K562 (cell line): ENCODE measurements around the gene TOMM6. TPM values are rescaled to one million over a fixed set of nuclear protein-coding genes. Genes with fewer than 3 reads are reported as not detected.

Experiments used
- CHD4 ChIP-seq: fragments of 200-600 bp; sonication (generic); IDR thresholded peaks from 3 replicates; pipeline ENCODE4 v1.6.1; 2012; ENCODE audit warnings: low read depth, mild to moderate bottlenecking, mixed read lengths, low read length, inconsistent platforms; ENCODE audit not compliant: insufficient read depth, insufficient replicate concordance, poor library complexity, severe bottlenecking
- CREM ChIP-seq: IDR thresholded peaks from 2 replicates; pipeline ENCODE4 v1.6.1; 2014; ENCODE audit warnings: antibody characterized with exemption, low read depth
- EGR1 ChIP-seq: fragments of 450-650 bp; conservative IDR thresholded peaks from 2 replicates; pipeline ENCODE4 v1.6.1; 2017; ENCODE audit warnings: mild to moderate bottlenecking
- FOXP1 ChIP-seq: sonication (generic); formaldehyde crosslinking; IDR thresholded peaks from 2 replicates; pipeline ENCODE4 v1.8.0; 2022; ENCODE audit warnings: mild to moderate bottlenecking, missing genetic modification reagents
- HBP1 ChIP-seq: fragments of 450-650 bp; formaldehyde crosslinking; IDR thresholded peaks from 2 replicates; pipeline ENCODE4 v1.4.0; 2022; ENCODE audit warnings: missing genetic modification characterization
- HNRNPK ChIP-seq: fragments of 200-400 bp; formaldehyde crosslinking; IDR thresholded peaks from one replicate; pipeline ENCODE4 v1.6.1; 2018; ENCODE audit warnings: mild to moderate bottlenecking, low read depth, low read length; ENCODE audit not compliant: poor library complexity, severe bottlenecking
- IFI16 ChIP-seq: fragments of 250-450 bp; sonication (Bioruptor Pico); IDR thresholded peaks from 2 replicates; pipeline ENCODE4 v2.1.2; 2022; ENCODE audit warnings: mild to moderate bottlenecking, inconsistent platforms
- JUN ChIP-seq, 2 experiments: sonication (generic) in 1 of 2; formaldehyde crosslinking in 1 of 2; IDR thresholded peaks; 2 replicates each; pipeline versions ENCODE4 v1.6.1 to v1.8.0; 2012 to 2022; ENCODE audit warnings: borderline replicate concordance in 2 of 2, mild to moderate bottlenecking in 2 of 2, improper control_type of control experiment in 1 of 2, low read depth in 1 of 2, low read length in 1 of 2, missing genetic modification reagents in 1 of 2
- KAT7 ChIP-seq: sonication (generic); formaldehyde crosslinking; IDR thresholded peaks from 2 replicates; pipeline ENCODE4 v1.8.0; 2022; ENCODE audit warnings: missing genetic modification reagents, mild to moderate bottlenecking, borderline replicate concordance
- KLF16 ChIP-seq: IDR thresholded peaks from 2 replicates; pipeline ENCODE4 v1.6.1; 2016; ENCODE audit warnings: antibody characterized with exemption
- NFATC3 ChIP-seq: fragments of 450-650 bp; IDR thresholded peaks from 2 replicates; pipeline ENCODE4 v1.6.1; 2017; ENCODE audit warnings: mild to moderate bottlenecking
- NR2C1 ChIP-seq, 2 experiments: fragments of 450-650 bp; IDR thresholded peaks; 2 replicates each; pipeline ENCODE4 v1.6.1; 2017; ENCODE audit warnings: mild to moderate bottlenecking in 2 of 2, antibody characterized with exemption in 1 of 2, inconsistent platforms in 1 of 2, missing compliant biosample characterization in 1 of 2, missing genetic modification characterization in 1 of 2
- POLR3G ChIP-seq: IDR thresholded peaks from 2 replicates; pipeline ENCODE4 v1.6.1; 2011; ENCODE audit not compliant: insufficient read length, insufficient replicate concordance; ENCODE audit errors: extremely low read depth
- RB1 ChIP-seq: fragments of 450-650 bp; IDR thresholded peaks from 2 replicates; pipeline ENCODE4 v1.6.1; 2017; ENCODE audit warnings: low read depth, mild to moderate bottlenecking
- SMARCA5 ChIP-seq: fragments of 450-650 bp; IDR thresholded peaks from 2 replicates; pipeline ENCODE4 v1.6.1; 2016
- TEAD1 ChIP-seq, 2 experiments: fragments of 450-650 bp in 1 of 2; sonication (generic) in 1 of 2; formaldehyde crosslinking; IDR thresholded peaks; 2 replicates each; pipeline versions ENCODE4 v1.4.0 to v1.8.0; 2020 to 2022; ENCODE audit warnings: mild to moderate bottlenecking in 2 of 2, missing genetic modification reagents in 1 of 2
- TEAD4 ChIP-seq, 2 experiments: sonication (generic) in 1 of 2; formaldehyde crosslinking in 1 of 2; IDR thresholded peaks; 2 replicates each; pipeline versions ENCODE4 v1.6.1 to v1.8.0; 2012 to 2022; ENCODE audit warnings: borderline replicate concordance in 1 of 2, inconsistent platforms in 1 of 2, low read length in 1 of 2, mild to moderate bottlenecking in 1 of 2, missing genetic modification reagents in 1 of 2
- ZBTB2 ChIP-seq: fragments of 450-650 bp; IDR thresholded peaks from 2 replicates; pipeline ENCODE4 v1.6.1; 2016; ENCODE audit warnings: antibody characterized with exemption
- ZBTB8A ChIP-seq: fragments of 450-650 bp; IDR thresholded peaks from 2 replicates; pipeline ENCODE4 v1.6.1; 2018; ENCODE audit warnings: mild to moderate bottlenecking, moderate library complexity; ENCODE audit not compliant: partially characterized antibody
- ZEB2 ChIP-seq: fragments of 450-650 bp; IDR thresholded peaks from 2 replicates; pipeline ENCODE4 v1.6.1; 2016
- ZKSCAN1 ChIP-seq: fragments of 150-350 bp; IDR thresholded peaks from 2 replicates; pipeline ENCODE4 v1.6.1; 2016; ENCODE audit warnings: low read depth, low read length
- ZKSCAN3 ChIP-seq: fragments of 250-450 bp; sonication (Bioruptor Pico); IDR thresholded peaks from 2 replicates; pipeline ENCODE4 v1.4.0; 2020
- ZNF133 ChIP-seq: fragments of 250-450 bp; sonication (Bioruptor Pico); IDR thresholded peaks from 2 replicates; pipeline ENCODE4 v1.4.0; 2020; ENCODE audit warnings: mild to moderate bottlenecking
- ZNF431 ChIP-seq: sonication (generic); formaldehyde crosslinking; IDR thresholded peaks from 2 replicates; pipeline ENCODE4 v1.8.0; 2022; ENCODE audit warnings: mild to moderate bottlenecking, missing genetic modification reagents
- ZNF511 ChIP-seq: sonication (generic); formaldehyde crosslinking; IDR thresholded peaks from 2 replicates; pipeline ENCODE4 v1.8.0; 2022; ENCODE audit warnings: mild to moderate bottlenecking, missing genetic modification reagents
- polyA plus RNA-seq, 8 experiments: library from polyadenylated mRNA; depleted of rRNA in 4 of 8; stranded (reverse) in 5 of 8; unstranded in 3 of 8; fragments of >200 nt; fragmentation: Nextera tagmentation in 2 of 8; fragmentation: Illumina TruSeq in 1 of 8; extraction: Ambion mirVana in 2 of 8; extraction: Trizol in 1 of 8; gene quantifications; 2 replicates each; pipeline versions ENCODE4 v1.2.1 to v1.2.3, GENCODE V29; 2011 to 2014; ENCODE audit warnings: inconsistent platforms in 1 of 8, missing spikeins in 1 of 8
- total RNA-seq, 7 experiments: library from RNA; depleted of rRNA in 6 of 7; stranded (reverse); fragments of >200 nt in 6 of 7; fragmentation: Illumina TruSeq in 2 of 7; extraction: Trizol in 2 of 7; gene quantifications; 2 replicates each; pipeline versions ENCODE4 v1.2.1 to v1.2.3, GENCODE V29; 2011 to 2021; ENCODE audit warnings: low replicate concordance in 1 of 7

The TOMM6 gene
- total and polyA plus RNA-seq, 9 of the 15 experiments (the other 6 are each of a cell fraction or from before 2014, with no cell fraction given), result 380 to 2,097 (median 1,065) TPM

GRCh38 chr6:41779788-41780550 is 7.5 kb upstream of the TOMM6 start, which contains the start of gene FRS3 (continued):
- TF ChIP-seq POLR3G (no peak), EGR1 (peak; percentile 95), ZBTB2 (0 out of 2 replicates have a peak, but pooled peaks have one; percentile 52), ZEB2 (peak; percentile 45; the same call in 1 of the 2 replicates), RB1 (peak; percentile 99), KAT7 (CRISPR knock-in tag) (peak; percentile 72; the same call in 1 of the 2 replicates), ZBTB8A (no peak), ZNF511 (CRISPR knock-in tag) (peak; percentile 75; the same call in 1 of the 2 replicates), FOXP1 (CRISPR knock-in tag) (peak; percentile 98), HNRNPK (peak; percentile 82), ZNF133 (no peak), ZKSCAN3 (CRISPR knock-in tag) (no peak), CHD4 (peak; percentile 2), JUN (IDR thresholded peaks at IDR 0.05; ENCODE audit: borderline replicate concordance, low read depth, low read length) (peak; percentile 71; the same call in 1 of the 2 replicates), JUN (CRISPR knock-in tag; IDR thresholded peaks at IDR 0.05; ENCODE audit: borderline replicate concordance) (peak; percentile 77), ZKSCAN1 (peak; percentile 12; the same call in 1 of the 2 replicates), IFI16 (CRISPR knock-in tag) (no peak), NR2C1 (IDR thresholded peaks at IDR 0.05) (peak; percentile 96), NR2C1 (tag; IDR thresholded peaks at IDR 0.05) (peak; percentile 98), KLF16 (0 out of 2 replicates have a peak, but pooled peaks have one; percentile 12), NFATC3 (no peak), TEAD4 (IDR thresholded peaks at IDR 0.05; ENCODE audit: low read length) (peak; percentile 48; the same call in 1 of the 2 replicates), TEAD4 (CRISPR knock-in tag; IDR thresholded peaks at IDR 0.05; ENCODE audit: borderline replicate concordance) (no peak), HBP1 (CRISPR knock-in tag) (peak; percentile 68; the same call in 1 of the 2 replicates), TEAD1 (CRISPR knock-in tag; IDR thresholded peaks at IDR 0.05) (peak; percentile 1 to 84; a peak in 1 of 4 replicates), CREM (peak; percentile 86), ZNF431 (CRISPR knock-in tag) (0 out of 2 replicates have a peak, but pooled peaks have one; percentile 35), SMARCA5 (peak; percentile 31; the same call in 1 of the 2 replicates)
